ENCODE data around the gene RHBDL2.

DNA sequence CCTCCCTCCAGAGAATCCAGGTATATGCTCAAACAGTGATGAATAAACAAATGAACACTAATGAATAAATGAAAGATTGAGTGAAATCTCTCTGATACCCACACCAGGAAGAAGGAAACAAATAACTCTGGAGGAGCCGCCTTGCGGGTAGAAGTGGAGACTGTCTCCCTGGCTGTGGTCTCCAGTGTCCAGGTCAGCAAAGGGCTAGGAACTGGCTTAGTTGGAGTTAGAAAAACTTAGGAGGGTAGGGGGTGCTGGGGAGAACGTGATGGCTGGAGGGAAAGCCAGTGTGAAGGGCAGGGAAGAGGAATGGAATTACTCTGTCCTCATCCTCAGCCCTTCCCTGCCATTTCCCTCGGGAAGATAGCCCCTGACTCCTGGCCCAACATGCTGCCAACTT is 537 bp downstream of the RHBDL2 start:
- TF ChIP-seq EZH2 (IDR thresholded peaks at IDR 0.05) (no peak), POLR2AphosphoS5 (IDR thresholded peaks at IDR 0.05; ENCODE audit: borderline replicate concordance, low read depth, low read length) (no peak), FOXP2 (optimal IDR thresholded peaks at IDR 0.05; ENCODE audit: control extremely low read depth, extremely low read length, insufficient read depth) (no peak)
